DLD1 (cell line): ENCODE measurements around the gene WDR4.
"Not testable (repeated sequence)": the region's sequence is repeated elsewhere in the genome, so short reads cannot be mapped to it uniquely, and the experiment has no call there.

Source experiments
- in situ Hi-C: cut with HindIII; loops from 2 replicates; pipeline ENCODE4 v1.10.0; 2017; ENCODE audit warnings: low sequenced_read_pairs

The WDR4 gene

GRCh38 chr21:42878993-42879787, at the start of gene WDR4:
Gene WDR4, minus strand, starts transcription at chr21:42879539. Its CDS starts 44 bp downstream, at chr21:42879495.
- in situ Hi-C loops, result loop anchor here (10.0 kb wide), 1 partner anchor 56 kb away; no protein-coding TSS in a partner anchor

GRCh38 chr21:42927474-42928200, 48.3 kb upstream of the WDR4 start:
- in situ Hi-C loops, result not testable (repeated sequence)

- in situ Hi-C loops, result no loop called here
Observed at GRCh38 chr21:42925114-42925926, 46.0 kb upstream of the WDR4 start, which contains the start of gene ERVH48-1. Gene ERVH48-1, minus strand, starts transcription at chr21:42925630. Its CDS starts 6,624 bp downstream, at chr21:42919006.

GRCh38 chr21:42924433-42924751, 45.1 kb upstream of the WDR4 start:
- in situ Hi-C loops, result no loop called here

- in situ Hi-C loops, result no loop called here
Observed at GRCh38 chr21:42923553-42924432, 44.5 kb upstream of the WDR4 start.

- in situ Hi-C loops, result no loop called here
Observed at GRCh38 chr21:42922918-42923317, 43.6 kb upstream of the WDR4 start.

- in situ Hi-C loops, result no loop called here
Observed at GRCh38 chr21:42921927-42922326, 42.6 kb upstream of the WDR4 start.

- in situ Hi-C loops, result no loop called here
Observed at GRCh38 chr21:42918291-42918690, 39.0 kb upstream of the WDR4 start.

GRCh38 chr21:42913476-42913875, 34.1 kb upstream of the WDR4 start:
- in situ Hi-C loops, result no loop called here

GRCh38 chr21:42911920-42912319, 32.6 kb upstream of the WDR4 start:
- in situ Hi-C loops, result not testable (repeated sequence)

GRCh38 chr21:42908484-42908883, 29.1 kb upstream of the WDR4 start:
- in situ Hi-C loops, result not testable (repeated sequence)

- in situ Hi-C loops, result no loop called here
Observed at GRCh38 chr21:42906233-42906632, 26.9 kb upstream of the WDR4 start.

- in situ Hi-C loops, result no loop called here
Observed at GRCh38 chr21:42905195-42905594, 25.9 kb upstream of the WDR4 start.

GRCh38 chr21:42903817-42904216, 24.5 kb upstream of the WDR4 start:
- in situ Hi-C loops, result no loop called here

GRCh38 chr21:42900446-42900845, 21.1 kb upstream of the WDR4 start:
- in situ Hi-C loops, result no loop called here

- in situ Hi-C loops, result no loop called here
Observed at GRCh38 chr21:42892931-42893755, 13.8 kb upstream of the WDR4 start, which contains the start of gene NDUFV3. Gene NDUFV3, plus strand, starts transcription at chr21:42893309. Its CDS starts 25 bp downstream, at chr21:42893334.

- in situ Hi-C loops, result no loop called here
Observed at GRCh38 chr21:42892582-42892930, 13.2 kb upstream of the WDR4 start.

- in situ Hi-C loops, result no loop called here
Observed at GRCh38 chr21:42887326-42887725, 8.0 kb upstream of the WDR4 start.

GRCh38 chr21:42883921-42884320, 4.6 kb upstream of the WDR4 start:
- in situ Hi-C loops, result no loop called here
